Stomach (tissue), 9 donors: ENCODE measurements around the gene GHDC. TPM values are rescaled to one million over a fixed set of nuclear protein-coding genes. Genes with fewer than 3 reads are reported as not detected.

Source experiments
- DNase-seq, 2 donors: peaks; one replicate each; pipeline versions ENCODE4 v3.0.0 to v3.0.0-alpha.2; 2013 to 2019
- H3K27ac ChIP-seq, 5 donors: fragments of 200-600 bp in 4 of 5; sonication (generic) in 4 of 5; one replicate each; pipeline ENCODE4 v1.5.1; 2013 to 2019; ENCODE audit warnings: mild to moderate bottlenecking in 1 of 5, moderate library complexity in 1 of 5
- H3K27me3 ChIP-seq, 3 donors: fragments of 200-600 bp; sonication (generic); one replicate each; pipeline ENCODE4 v1.5.1; 2017 to 2019; ENCODE audit warnings: mixed run types in 1 of 3
- H3K36me3 ChIP-seq, 4 donors: fragments of 200-600 bp; sonication (generic); 1 replicate in 3 of 4; 2 replicates in 1 of 4; pipeline ENCODE4 v1.5.1; 2016 to 2019
- H3K4me1 ChIP-seq, 4 donors: fragments of 200-600 bp; sonication (generic); one replicate each; pipeline ENCODE4 v1.5.1; 2016 to 2019
- H3K4me3 ChIP-seq, 4 donors: fragments of 200-600 bp; sonication (generic) in 3 of 4; one replicate each; pipeline ENCODE4 v1.5.1; 2016 to 2019; ENCODE audit warnings: mild to moderate bottlenecking in 1 of 4
- H3K9me3 ChIP-seq, 4 donors: fragments of 200-600 bp; sonication (generic); one replicate each; pipeline ENCODE4 v1.5.1; 2016 to 2019
- EP300 ChIP-seq: sonication (generic); formaldehyde crosslinking; IDR thresholded peaks from one replicate; pipeline ENCODE4 v1.6.1; 2017; ENCODE audit warnings: antibody characterized with exemption
- POLR2A ChIP-seq, 4 donors: fragments of 450-650 bp; IDR thresholded peaks; one replicate each; pipeline ENCODE4 v1.6.1; 2016; ENCODE audit warnings: antibody characterized with exemption in 4 of 4, control low read depth in 2 of 4, mild to moderate bottlenecking in 1 of 4, moderate library complexity in 1 of 4
- POLR2AphosphoS5 ChIP-seq, 3 donors: sonication (generic); formaldehyde crosslinking; IDR thresholded peaks; one replicate each; pipeline ENCODE4 v1.6.1; 2016; ENCODE audit warnings: antibody characterized with exemption in 3 of 3
- WGBS, 5 donors: extraction: QIAGEN DNeasy Blood & Tissue Kit in 3 of 5; methylation state at CpG; one replicate each; pipeline versions ENCODE4 v1.1.5 to v1.1.7; 2013 to 2018; 5-methylcytosine and 5-hydroxymethylcytosine counted together
- intact Hi-C: fragments of 100-400 bp; cut with DNase I; formaldehyde crosslinking; loops from one replicate; pipeline ENCODE4 v1.15.1; 2023; ENCODE audit warnings: low total_unique reads
- polyA plus RNA-seq, 3 donors: library from polyadenylated mRNA; stranded (reverse); fragments of 200-250 nt; gene quantifications; one replicate each; pipeline ENCODE4 v1.2.3, GENCODE V29; 2013
- total RNA-seq, 5 donors: library from RNA; depleted of rRNA; stranded (reverse); fragments of >200 nt; gene quantifications; one replicate each; pipeline versions ENCODE4 v1.1.0 to v1.2.3, GENCODE V29; 2014 to 2016
- TF ChIP-seq, protein P1 (sequence below), 7 experiments: fragments of 450-650 bp in 4 of 7; fragments of 200-600 bp in 3 of 7; sonication (generic) in 3 of 7; IDR thresholded peaks; one replicate each; pipeline ENCODE4 v1.5.1; 2016 to 2019; ENCODE audit warnings: antibody characterized with exemption in 7 of 7, control low read depth in 2 of 7, mild to moderate bottlenecking in 1 of 7
- donor health status: healthy with polysubstance abuse.
- donor health status: Bipolar disorder and iron deficiency.
- donor health status: healthy.

Gene GHDC
- total and polyA plus RNA-seq, 8 donors: 7.1 to 43.2 (median 13.9) TPM; not detected in 1

DNA sequence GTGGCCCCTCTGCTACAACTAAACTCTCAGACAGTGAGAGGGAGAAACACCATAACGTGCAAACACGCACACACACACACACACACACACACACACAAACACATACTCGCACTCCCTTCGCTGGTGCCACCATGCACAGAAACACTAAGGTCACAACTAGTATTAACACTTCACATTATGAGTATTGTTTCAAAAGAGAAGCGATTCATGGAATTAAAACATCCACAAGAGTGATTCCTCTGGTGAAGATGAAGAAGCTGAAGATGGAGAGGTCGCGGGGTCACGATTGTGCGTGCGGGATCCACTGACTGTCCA, 7.1 kb upstream of the GHDC start:
- no peak for DNase-seq
- peaks cover 0 to 16% (median 13%) of the 10 kb centered on the region in 4 donors for H3K4me1 ChIP-seq
- H3K36me3 ChIP-seq: peaks cover 18 to 76% (median 70%) of the 10 kb centered on the region in 4 donors
- 71 to 77% (median 74%) methylated on average over 10 of the region's 10 CpGs for WGBS, 5 donors
- H3K27me3 ChIP-seq: no peaks in the 10 kb centered on the region
- H3K9me3 ChIP-seq: no peaks in the 10 kb centered on the region
- H3K27ac ChIP-seq: peak overlapping the region in 3 of 5 donors; percentile 27 to 61 (median 56)
- no peak overlapping the region for H3K4me3 ChIP-seq
- TF ChIP-seq, protein P1, sequence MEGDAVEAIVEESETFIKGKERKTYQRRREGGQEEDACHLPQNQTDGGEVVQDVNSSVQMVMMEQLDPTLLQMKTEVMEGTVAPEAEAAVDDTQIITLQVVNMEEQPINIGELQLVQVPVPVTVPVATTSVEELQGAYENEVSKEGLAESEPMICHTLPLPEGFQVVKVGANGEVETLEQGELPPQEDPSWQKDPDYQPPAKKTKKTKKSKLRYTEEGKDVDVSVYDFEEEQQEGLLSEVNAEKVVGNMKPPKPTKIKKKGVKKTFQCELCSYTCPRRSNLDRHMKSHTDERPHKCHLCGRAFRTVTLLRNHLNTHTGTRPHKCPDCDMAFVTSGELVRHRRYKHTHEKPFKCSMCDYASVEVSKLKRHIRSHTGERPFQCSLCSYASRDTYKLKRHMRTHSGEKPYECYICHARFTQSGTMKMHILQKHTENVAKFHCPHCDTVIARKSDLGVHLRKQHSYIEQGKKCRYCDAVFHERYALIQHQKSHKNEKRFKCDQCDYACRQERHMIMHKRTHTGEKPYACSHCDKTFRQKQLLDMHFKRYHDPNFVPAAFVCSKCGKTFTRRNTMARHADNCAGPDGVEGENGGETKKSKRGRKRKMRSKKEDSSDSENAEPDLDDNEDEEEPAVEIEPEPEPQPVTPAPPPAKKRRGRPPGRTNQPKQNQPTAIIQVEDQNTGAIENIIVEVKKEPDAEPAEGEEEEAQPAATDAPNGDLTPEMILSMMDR (IDR thresholded peaks at IDR 0.05): no peak
- TF ChIP-seq POLR2A (IDR thresholded peaks at IDR 0.05) (no peak), EP300 (no peak), POLR2AphosphoS5 (IDR thresholded peaks at IDR 0.05) (no peak)
- intact Hi-C loops: no loop called here

GRCh38 chr17:42200706-42201457, 6.6 kb upstream of the GHDC start:
- Histone ChIP-seq H3K27me3 (no peaks in the 10 kb centered on the region), H3K36me3 (peaks cover 14 to 71% (median 65%) of the 10 kb centered on the region in 4 donors), H3K4me3 (no peak overlapping the region), H3K9me3 (no peaks in the 10 kb centered on the region), H3K27ac (peak overlapping the region; percentile 27 to 65 (median 56)), H3K4me1 (peaks cover 0 to 16% (median 13%) of the 10 kb centered on the region in 4 donors)
- intact Hi-C loops: no loop called here
- WGBS, 5 donors: 27 to 49% (median 35%) methylated on average over 14 of the region's 14 CpGs
- TF ChIP-seq EP300 (no peak), POLR2AphosphoS5 (IDR thresholded peaks at IDR 0.05) (peak in 1 of 3 donors; percentile 42)
- peak; percentile 73 to 86 for DNase-seq

DNA sequence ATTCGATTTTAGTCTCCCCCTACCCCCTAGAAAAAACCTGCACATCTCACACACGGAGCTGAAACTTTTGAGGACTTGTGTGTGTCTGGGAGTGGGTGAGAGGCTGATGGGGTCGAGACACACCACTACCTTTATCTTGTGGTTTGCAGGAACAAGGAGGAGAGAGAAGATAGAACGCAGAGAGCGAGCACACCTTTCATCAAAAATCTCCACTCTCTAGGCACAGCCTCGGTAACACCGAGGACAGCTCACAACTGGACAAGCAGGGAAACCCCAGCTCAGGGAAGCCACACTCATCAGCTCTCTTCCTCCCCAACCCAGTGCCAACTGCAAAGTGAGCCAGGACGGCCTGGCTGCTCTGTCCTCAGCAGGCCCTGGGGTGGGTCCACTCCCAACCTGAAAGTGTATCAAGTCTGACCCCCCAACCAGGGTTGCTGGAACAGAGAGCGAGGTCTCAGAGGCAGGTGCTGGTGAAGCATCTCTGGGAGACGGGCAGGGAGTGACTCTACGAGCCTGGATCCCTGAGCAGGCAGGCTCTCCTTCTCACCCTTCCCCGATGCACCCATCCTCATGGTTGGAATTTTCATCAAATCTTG, 5.2 kb upstream of the GHDC start:
- Histone ChIP-seq H3K9me3 (no peaks in the 10 kb centered on the region), H3K36me3 (peaks cover 10 to 57% (median 51%) of the 10 kb centered on the region in 4 donors), H3K4me3 (no peak overlapping the region), H3K27ac (peak overlapping the region in 4 of 5 donors; percentile 7 to 61 (median 32)), H3K27me3 (no peaks in the 10 kb centered on the region), H3K4me1 (peaks cover 0 to 21% (median 18%) of the 10 kb centered on the region in 4 donors)
- no peak for DNase-seq
- TF ChIP-seq EP300 (no peak), POLR2A (IDR thresholded peaks at IDR 0.05) (no peak), POLR2AphosphoS5 (IDR thresholded peaks at IDR 0.05) (no peak)
- TF ChIP-seq, protein P1 (IDR thresholded peaks at IDR 0.05): no peak
- 76 to 91% (median 86%) methylated on average over 10 to 12 of the region's 12 CpGs for WGBS, 5 donors
- intact Hi-C loops: no loop called here

DNA sequence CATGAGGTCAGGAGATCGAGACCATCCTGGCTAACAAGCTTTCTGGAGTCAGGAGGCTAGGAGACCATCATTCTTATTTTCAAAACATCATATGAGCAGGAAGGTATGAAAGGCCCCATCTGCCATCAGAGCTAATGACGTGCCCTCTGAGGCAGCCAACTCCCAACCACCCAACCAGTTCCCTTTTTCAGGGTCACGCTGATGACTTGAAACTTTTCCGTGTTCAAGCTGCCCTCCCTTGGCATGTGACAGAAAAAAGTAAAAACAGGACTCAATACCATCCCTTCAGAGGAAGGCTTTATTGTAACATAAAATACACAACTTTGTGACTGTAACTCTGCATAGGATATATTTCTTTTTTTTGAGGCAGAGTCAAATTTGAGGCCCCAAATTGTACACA, 4.6 kb upstream of the GHDC start:
- peak in 1 of 2 donors; percentile 35 for DNase-seq
- 73 to 82% (median 81%) methylated on average over 4 of the region's 4 CpGs for WGBS, 5 donors
- Histone ChIP-seq H3K36me3 (peaks cover 4 to 51% (median 45%) of the 10 kb centered on the region in 4 donors), H3K4me1 (peaks cover 0 to 24% (median 21%) of the 10 kb centered on the region in 4 donors), H3K27ac (peak overlapping the region in 4 of 5 donors; percentile 9 to 61 (median 22)), H3K27me3 (no peaks in the 10 kb centered on the region), H3K4me3 (no peak overlapping the region), H3K9me3 (no peaks in the 10 kb centered on the region)
- intact Hi-C loops: no loop called here
- TF ChIP-seq POLR2A (IDR thresholded peaks at IDR 0.05) (no peak), EP300 (no peak), POLR2AphosphoS5 (IDR thresholded peaks at IDR 0.05) (no peak)
- TF ChIP-seq, protein P1 (IDR thresholded peaks at IDR 0.05): no peak
